ENCODE results near the gene COQ8A. TPM values are rescaled to one million over a fixed set of nuclear protein-coding genes. Genes with fewer than 3 reads are reported as not detected.

COQ8A gene
- total RNA-seq, 1 donor = 14.1 TPM

DNA sequence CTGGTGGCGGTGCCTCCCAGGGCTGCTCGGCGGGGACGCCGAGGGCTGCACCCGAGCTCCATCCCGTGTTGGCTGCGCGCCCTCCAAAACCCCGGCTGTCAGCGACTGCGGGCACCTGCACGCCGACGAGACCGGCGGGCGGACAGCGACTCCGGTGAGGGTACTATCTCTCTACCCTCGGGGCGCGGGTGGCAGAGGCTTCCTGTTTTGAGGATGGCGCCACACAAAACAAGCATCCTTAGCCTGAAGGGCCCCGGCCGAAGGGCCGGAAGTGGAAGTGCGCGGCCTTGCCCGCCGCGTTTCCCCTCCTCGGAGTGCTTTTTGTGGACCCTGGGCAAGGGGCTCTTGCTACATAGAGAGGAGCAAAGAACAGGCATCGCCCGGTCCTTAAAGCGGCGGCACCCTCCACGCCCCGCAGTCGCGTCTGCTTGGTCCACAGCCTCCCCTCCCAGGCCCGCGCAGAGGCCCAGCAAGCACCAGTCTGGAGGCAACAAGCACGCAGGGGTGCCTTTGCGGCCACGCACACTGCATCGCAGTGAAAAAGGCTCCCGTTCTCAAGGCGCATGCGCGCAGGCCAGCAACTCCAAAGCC, 561 bp upstream of the COQ8A start:
- H3K4me2 ChIP-seq (ENCODE audit: insufficient read depth, low read length) = peak overlapping the region; percentile 98
- peaks cover 27% of the 10 kb centered on the region for H3K4me1 ChIP-seq (ENCODE audit: insufficient read depth, low read length)
- no peaks in the 10 kb centered on the region for H4K20me1 ChIP-seq (ENCODE audit: insufficient read depth, low read length)
- TF ChIP-seq, protein P1, sequence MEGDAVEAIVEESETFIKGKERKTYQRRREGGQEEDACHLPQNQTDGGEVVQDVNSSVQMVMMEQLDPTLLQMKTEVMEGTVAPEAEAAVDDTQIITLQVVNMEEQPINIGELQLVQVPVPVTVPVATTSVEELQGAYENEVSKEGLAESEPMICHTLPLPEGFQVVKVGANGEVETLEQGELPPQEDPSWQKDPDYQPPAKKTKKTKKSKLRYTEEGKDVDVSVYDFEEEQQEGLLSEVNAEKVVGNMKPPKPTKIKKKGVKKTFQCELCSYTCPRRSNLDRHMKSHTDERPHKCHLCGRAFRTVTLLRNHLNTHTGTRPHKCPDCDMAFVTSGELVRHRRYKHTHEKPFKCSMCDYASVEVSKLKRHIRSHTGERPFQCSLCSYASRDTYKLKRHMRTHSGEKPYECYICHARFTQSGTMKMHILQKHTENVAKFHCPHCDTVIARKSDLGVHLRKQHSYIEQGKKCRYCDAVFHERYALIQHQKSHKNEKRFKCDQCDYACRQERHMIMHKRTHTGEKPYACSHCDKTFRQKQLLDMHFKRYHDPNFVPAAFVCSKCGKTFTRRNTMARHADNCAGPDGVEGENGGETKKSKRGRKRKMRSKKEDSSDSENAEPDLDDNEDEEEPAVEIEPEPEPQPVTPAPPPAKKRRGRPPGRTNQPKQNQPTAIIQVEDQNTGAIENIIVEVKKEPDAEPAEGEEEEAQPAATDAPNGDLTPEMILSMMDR (IDR thresholded peaks at IDR 0.05; ENCODE audit: extremely low read depth, low read depth, low read length) = no peak
- no peaks in the 10 kb centered on the region for H3K79me2 ChIP-seq (ENCODE audit: insufficient read depth, low read length)
- H3K27ac ChIP-seq (ENCODE audit: low read depth, low read length) = peak overlapping the region; percentile 86
- H3K36me3 ChIP-seq (ENCODE audit: insufficient read depth, low read length) = no peaks in the 10 kb centered on the region
- H3K9me3 ChIP-seq (ENCODE audit: low read depth, low read length) = no peaks in the 10 kb centered on the region
- peak overlapping the region; percentile 92 for H3K4me3 ChIP-seq (ENCODE audit: insufficient read depth, low read length)
- no peaks in the 10 kb centered on the region for H3K27me3 ChIP-seq (ENCODE audit: insufficient read depth, low read length)
- H2AFZ ChIP-seq (ENCODE audit: low read length) = peak overlapping the region; percentile 99
- peak; percentile 77 for DNase-seq (ENCODE audit: insufficient read length, low spot score, missing footprints)

DNA sequence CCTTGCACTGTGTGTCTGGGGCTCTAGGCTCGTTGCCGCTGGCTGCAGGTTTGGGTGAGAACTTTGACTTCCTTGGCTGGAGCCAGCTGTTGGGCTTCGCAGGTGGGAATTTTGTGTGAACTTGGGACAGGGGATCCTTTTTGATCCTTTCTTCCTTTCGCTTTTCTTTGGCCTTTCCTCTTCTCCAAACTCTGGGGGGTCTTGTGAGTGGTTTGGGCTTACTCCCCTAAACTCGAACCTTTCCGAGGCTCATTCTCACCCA, 643 bp downstream of the COQ8A start:
- H4K20me1 ChIP-seq (ENCODE audit: insufficient read depth, low read length) = no peaks in the 10 kb centered on the region
- H3K9me3 ChIP-seq (ENCODE audit: low read depth, low read length) = no peaks in the 10 kb centered on the region
- H2AFZ ChIP-seq (ENCODE audit: low read length) = peak overlapping the region; percentile 85
- no peaks in the 10 kb centered on the region for H3K27me3 ChIP-seq (ENCODE audit: insufficient read depth, low read length)
- H3K4me2 ChIP-seq (ENCODE audit: insufficient read depth, low read length) = peak overlapping the region; percentile 98
- no peaks in the 10 kb centered on the region for H3K79me2 ChIP-seq (ENCODE audit: insufficient read depth, low read length)
- TF ChIP-seq, protein P1 (IDR thresholded peaks at IDR 0.05; ENCODE audit: extremely low read depth, low read depth, low read length) = no peak
- no peak overlapping the region for H3K27ac ChIP-seq (ENCODE audit: low read depth, low read length)
- DNase-seq (ENCODE audit: insufficient read length, low spot score, missing footprints) = no peak
- peaks cover 27% of the 10 kb centered on the region for H3K4me1 ChIP-seq (ENCODE audit: insufficient read depth, low read length)
- peak overlapping the region; percentile 92 for H3K4me3 ChIP-seq (ENCODE audit: insufficient read depth, low read length)
- H3K36me3 ChIP-seq (ENCODE audit: insufficient read depth, low read length) = no peaks in the 10 kb centered on the region

DNA sequence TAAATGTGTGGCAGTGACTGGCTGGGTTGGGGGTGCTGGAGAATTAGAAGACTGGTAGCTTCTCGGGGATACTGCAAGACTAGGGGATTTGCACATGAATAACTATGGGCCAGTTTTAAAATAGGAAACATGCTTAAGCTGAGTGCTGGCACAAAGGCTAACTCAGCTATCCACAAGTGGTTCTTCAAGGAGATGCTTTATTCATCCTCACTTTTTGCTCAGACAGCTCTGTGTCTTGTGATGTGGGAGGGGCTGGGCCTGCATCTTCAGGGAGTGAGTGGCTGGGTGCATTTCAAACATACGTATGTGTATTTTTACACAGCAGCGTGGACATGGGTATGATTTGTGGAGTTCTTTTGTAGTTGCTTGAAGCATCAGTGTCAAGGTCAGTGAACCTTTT, 2.3 kb downstream of the COQ8A start:
- H3K4me1 ChIP-seq (ENCODE audit: insufficient read depth, low read length) = peaks cover 27% of the 10 kb centered on the region
- no peak overlapping the region for H3K4me2 ChIP-seq (ENCODE audit: insufficient read depth, low read length)
- H3K36me3 ChIP-seq (ENCODE audit: insufficient read depth, low read length) = no peaks in the 10 kb centered on the region
- TF ChIP-seq, protein P1 (IDR thresholded peaks at IDR 0.05; ENCODE audit: extremely low read depth, low read depth, low read length) = no peak
- H3K9me3 ChIP-seq (ENCODE audit: low read depth, low read length) = no peaks in the 10 kb centered on the region
- H3K79me2 ChIP-seq (ENCODE audit: insufficient read depth, low read length) = no peaks in the 10 kb centered on the region
- no peaks in the 10 kb centered on the region for H3K27me3 ChIP-seq (ENCODE audit: insufficient read depth, low read length)
- H4K20me1 ChIP-seq (ENCODE audit: insufficient read depth, low read length) = no peaks in the 10 kb centered on the region
- H3K4me3 ChIP-seq (ENCODE audit: insufficient read depth, low read length) = no peak overlapping the region
- H3K27ac ChIP-seq (ENCODE audit: low read depth, low read length) = no peak overlapping the region
- no peak for DNase-seq (ENCODE audit: insufficient read length, low spot score, missing footprints)
- no peak overlapping the region for H2AFZ ChIP-seq (ENCODE audit: low read length)

DNA sequence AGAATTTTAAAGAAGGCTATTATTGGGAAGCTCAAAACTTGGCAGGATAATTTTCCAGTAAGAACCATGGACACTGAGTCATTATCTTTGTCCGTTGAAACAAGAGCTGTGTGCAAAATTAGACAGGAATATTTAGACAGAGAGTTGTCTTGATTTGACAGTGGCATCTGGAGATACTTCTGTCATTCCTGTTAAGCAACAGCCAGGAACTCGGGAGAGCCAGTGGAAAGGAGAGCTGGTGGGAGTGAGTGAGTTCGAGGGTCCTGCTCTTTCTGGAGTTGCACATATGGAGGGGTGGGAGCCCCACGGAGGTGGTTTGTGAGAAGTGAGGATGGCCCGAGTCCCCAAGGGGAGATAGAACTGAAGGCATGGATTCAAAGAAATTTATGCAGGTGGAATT, 3.1 kb downstream of the COQ8A start:
- Histone ChIP-seq H4K20me1 (ENCODE audit: insufficient read depth, low read length) (no peaks in the 10 kb centered on the region), H3K4me2 (ENCODE audit: insufficient read depth, low read length) (no peak overlapping the region), H3K36me3 (ENCODE audit: insufficient read depth, low read length) (no peaks in the 10 kb centered on the region), H3K27ac (ENCODE audit: low read depth, low read length) (no peak overlapping the region), H3K79me2 (ENCODE audit: insufficient read depth, low read length) (no peaks in the 10 kb centered on the region), H3K4me3 (ENCODE audit: insufficient read depth, low read length) (no peak overlapping the region), H3K27me3 (ENCODE audit: insufficient read depth, low read length) (no peaks in the 10 kb centered on the region), H2AFZ (ENCODE audit: low read length) (no peak overlapping the region), H3K9me3 (ENCODE audit: low read depth, low read length) (no peaks in the 10 kb centered on the region), H3K4me1 (ENCODE audit: insufficient read depth, low read length) (peaks cover 27% of the 10 kb centered on the region)
- DNase-seq (ENCODE audit: insufficient read length, low spot score, missing footprints) = peak; percentile 69
- TF ChIP-seq, protein P1 (IDR thresholded peaks at IDR 0.05; ENCODE audit: extremely low read depth, low read depth, low read length) = no peak

All from osteoblast (primary cell).